ENCODE measurements around the gene PALLD.

GRCh38 chr4:168846414-168846813 is 349.6 kb downstream of the PALLD start:
- no peak for TF ChIP-seq EZH2 (IDR thresholded peaks at IDR 0.05; ENCODE audit: insufficient read depth, poor library complexity, severe bottlenecking)
- no peak for TF ChIP-seq EZH2phosphoT487 (IDR thresholded peaks at IDR 0.05; ENCODE audit: insufficient read depth, low read depth)

Data from GM23248 (cell line).